Pancreas (tissue), 10 donors: ENCODE results near the gene ACOT9. TPM values are rescaled to one million over a fixed set of nuclear protein-coding genes. Genes with fewer than 3 reads are reported as not detected.

Experiments
- ATAC-seq, 4 donors: fragments of 200-7000 bp; cut with Tn5 transposase; one replicate each; pipeline versions ENCODE4 v1.8.0 to v1.9.1; 2020; ENCODE audit warnings: mild to moderate bottlenecking in 4 of 4, moderate library complexity in 4 of 4
- DNase-seq, 6 donors: peaks; one replicate each; pipeline ENCODE4 v3.0.0-alpha.2; 2020
- FAIRE-seq: peaks from 2 replicates; lab custom pipeline; 2012; peaks lifted over from hg19 to GRCh38; lab: Jason Lieb, UNC
- H3K27ac ChIP-seq, 4 donors: fragments of 200-600 bp; sonication (generic); 1 replicate in 3 of 4; 2 replicates in 1 of 4; pipeline versions ENCODE4 v1.5.0 to v1.8.0; 2020
- H3K27me3 ChIP-seq, 4 donors: fragments of 200-600 bp; one replicate each; pipeline ENCODE4 v1.8.0; 2021
- H3K36me3 ChIP-seq, 3 donors: fragments of 200-600 bp; sonication (generic) in 1 of 3; one replicate each; pipeline versions ENCODE4 v1.5.0 to v1.8.0; 2020 to 2021
- H3K4me1 ChIP-seq, 3 donors: fragments of 200-600 bp; one replicate each; pipeline ENCODE4 v1.8.0; 2021
- H3K4me3 ChIP-seq, 4 donors: fragments of 200-600 bp; sonication (generic) in 2 of 4; one replicate each; pipeline versions ENCODE4 v1.5.0 to v1.8.0; 2020 to 2021
- H3K9me3 ChIP-seq, 4 donors: fragments of 200-600 bp; one replicate each; pipeline ENCODE4 v1.8.0; 2021
- CTCF ChIP-seq, 4 donors: fragments of 200-600 bp; sonication (generic) in 3 of 4; IDR thresholded peaks; one replicate each; pipeline versions ENCODE4 v1.5.0 to v1.8.0; 2021; ENCODE audit warnings: antibody characterized with exemption in 4 of 4
- WGBS, 2 donors: extraction: QIAGEN DNeasy Blood & Tissue Kit; methylation state at CpG; one replicate each; pipeline ENCODE4 v1.1.7; 2013; 5-methylcytosine and 5-hydroxymethylcytosine counted together
- intact Hi-C, 3 donors: fragments of 100-400 bp; cut with DNase I; formaldehyde crosslinking; loops; one replicate each; pipeline versions ENCODE4 v1.11.1 to v1.14.2; 2022
- polyA plus RNA-seq, 2 donors: library from polyadenylated mRNA; stranded (reverse); fragments of 200-250 nt; gene quantifications; one replicate each; pipeline ENCODE4 v1.2.3, GENCODE V29; 2013
- total RNA-seq, 6 donors: library from RNA; stranded (reverse); fragmentation: NEBNext Ultra II Directional in 4 of 6; extraction: Animal tissue kit (Norgen Biotek cat#: 25700) in 4 of 6; gene quantifications; one replicate each; pipeline versions ENCODE4 v1.2.1 to v1.2.4, GENCODE V29; 2021 to 2023
- donor health status: healthy with polysubstance abuse.
- donor health status: DM: no; HTN: no; CAD: no; lungs with moderate emphysema.
- donor health status: DM: no; HTN: no; CAD: no.
- donor health status: control.
- donor health status: control.
- donor health status: Bipolar disorder and iron deficiency.
- donor health status: DM: yes; HTN: yes; CAD: no.
- donor health status: DM: no; HTN: no; CAD: no.
- donor health status: DM: no; HTN: no; CAD: no.
- donor health status: DM: yes; HTN: yes; CAD: no.

ACOT9 gene
- total and polyA plus RNA-seq, 8 donors: 7.0 to 26.8 (median 13.4) TPM

GRCh38 chrX:23736030-23736429 lies 7.0 kb downstream of the ACOT9 start:
- DNase-seq (no peak), ATAC-seq (no peak), FAIRE-seq (no peak)
- Histone ChIP-seq H3K36me3 (no peaks in the 10 kb centered on the region), H3K4me3 (no peak overlapping the region), H3K4me1 (no peaks in the 10 kb centered on the region), H3K27me3 (no peaks in the 10 kb centered on the region), H3K9me3 (no peaks in the 10 kb centered on the region), H3K27ac (no peak overlapping the region)
- intact Hi-C loops: no loop called here
- 25 to 36% methylated on average over 3 of the region's 3 CpGs for WGBS, 2 donors
- TF ChIP-seq CTCF (IDR thresholded peaks at IDR 0.05): no peak

- FAIRE-seq (no peak), ATAC-seq (no peak), DNase-seq (no peak)
- WGBS, 2 donors: 64 to 87% methylated on average over 5 of the region's 5 CpGs
- no peak overlapping the region for H3K4me3 ChIP-seq
- H3K27me3 ChIP-seq: no peaks in the 10 kb centered on the region
- no peaks in the 10 kb centered on the region for H3K4me1 ChIP-seq
- no peak overlapping the region for H3K27ac ChIP-seq
- H3K9me3 ChIP-seq: no peaks in the 10 kb centered on the region
- intact Hi-C loops: no loop called here
- no peaks in the 10 kb centered on the region for H3K36me3 ChIP-seq
- TF ChIP-seq CTCF (IDR thresholded peaks at IDR 0.05): no peak
Observed at GRCh38 chrX:23732704-23733103, 10.4 kb downstream of the ACOT9 start.

- Histone ChIP-seq H3K9me3 (no peaks in the 10 kb centered on the region), H3K36me3 (no peaks in the 10 kb centered on the region), H3K27me3 (no peaks in the 10 kb centered on the region), H3K4me3 (no peak overlapping the region), H3K4me1 (no peaks in the 10 kb centered on the region), H3K27ac (no peak overlapping the region)
- 63 to 96% methylated on average over 1 of the region's 1 CpG for WGBS, 2 donors
- TF ChIP-seq CTCF (IDR thresholded peaks at IDR 0.05): no peak
- intact Hi-C loops: no loop called here
- ATAC-seq: no peak
- no peak for DNase-seq
- FAIRE-seq: no peak
Observed at GRCh38 chrX:23731951-23732350, 11.1 kb downstream of the ACOT9 start.

- ATAC-seq (no peak), FAIRE-seq (no peak), DNase-seq (no peak)
- Histone ChIP-seq H3K9me3 (no peaks in the 10 kb centered on the region), H3K27me3 (no peaks in the 10 kb centered on the region), H3K27ac (no peak overlapping the region), H3K36me3 (no peaks in the 10 kb centered on the region), H3K4me3 (no peak overlapping the region), H3K4me1 (no peaks in the 10 kb centered on the region)
- 52 to 91% methylated on average over 1 of the region's 1 CpG for WGBS, 2 donors
- no peak for TF ChIP-seq CTCF (IDR thresholded peaks at IDR 0.05)
- intact Hi-C loops: no loop called here
Observed at GRCh38 chrX:23729214-23729613, 13.9 kb downstream of the ACOT9 start.

GRCh38 chrX:23727206-23727605 lies 15.9 kb downstream of the ACOT9 start:
- H3K4me1 ChIP-seq: no peaks in the 10 kb centered on the region
- no peak for FAIRE-seq
- H3K4me3 ChIP-seq: no peak overlapping the region
- no peak overlapping the region for H3K27ac ChIP-seq
- H3K9me3 ChIP-seq: no peaks in the 10 kb centered on the region
- no peak for ATAC-seq
- WGBS, 2 donors: 87 to 98% methylated on average over 3 of the region's 3 CpGs
- no peaks in the 10 kb centered on the region for H3K36me3 ChIP-seq
- TF ChIP-seq CTCF (IDR thresholded peaks at IDR 0.05): no peak
- H3K27me3 ChIP-seq: no peaks in the 10 kb centered on the region
- no peak for DNase-seq
- intact Hi-C loops: no loop called here
